ENCODE measurements around the gene CUL2. TPM values are rescaled to one million over a fixed set of nuclear protein-coding genes. Genes with fewer than 3 reads are reported as not detected.

Gene CUL2
- polyA plus RNA-seq, 1 of the 3 experiments (the other 2 are of a cell fraction) = 13.1 TPM

- Histone ChIP-seq H3K9me2 (no peaks in the 10 kb centered on the region), H3K79me2 (ENCODE audit: insufficient read depth) (no peaks in the 10 kb centered on the region), H3K27me3 (ENCODE audit: insufficient read depth) (no peaks in the 10 kb centered on the region), H3K36me3 (replicated peaks in 1 of 2; ENCODE audit: control insufficient read depth in 1 of 2, insufficient read depth in 2 of 2, low read length in 1 of 2) (peaks cover 26 to 52% of the 10 kb centered on the region in 2 experiments), H3K27ac (ENCODE audit: low read depth in 2 of 2, low read length in 1 of 2) (no peak overlapping the region), H4K20me1 (ENCODE audit: insufficient read depth) (no peaks in the 10 kb centered on the region), H2AFZ (ENCODE audit: low read depth) (no peak overlapping the region), H3F3A (replicated peaks; ENCODE audit: insufficient read depth) (peaks cover 7% of the 10 kb centered on the region), H3K4me2 (no peak overlapping the region), H3K9ac (no peak overlapping the region), H3K4me3 (ENCODE audit: low read depth in 2 of 2, low read length in 1 of 2) (no peak overlapping the region), H3K9me3 (no peaks in the 10 kb centered on the region), H3K4me1 (ENCODE audit: control insufficient read depth in 1 of 2, insufficient read depth in 2 of 2, low read depth in 1 of 2, low read length in 1 of 2) (peaks cover 0 to 4% of the 10 kb centered on the region in 2 experiments; a peak in 1 of 4 replicates)
- ChIA-PET CTCF (interaction anchor here (0.6 to 2.6 kb wide), 2 partner anchors 8 to 390 kb away, joined by 3 to 11 read pairs; no protein-coding TSS in a partner anchor), POLR2A (no interaction called here)
- WGBS (ENCODE audit: low lambda C conversion rate) = 95% methylated on average over 8 of the region's 8 CpGs
- TF ChIP-seq MEF2A (IDR thresholded peaks at IDR 0.05; ENCODE audit: borderline replicate concordance, low read depth) (no peak), JUND (IDR thresholded peaks at IDR 0.05) (no peak), USF2 (IDR thresholded peaks at IDR 0.05; ENCODE audit: borderline replicate concordance, low read depth, low read length) (no peak), FOXJ3 (CRISPR knock-in tag; IDR thresholded peaks at IDR 0.05) (no peak), NRF1 (IDR thresholded peaks at IDR 0.05; ENCODE audit: low read depth, low read length) (no peak), GABPA (IDR thresholded peaks at IDR 0.05; ENCODE audit: low read depth) (no peak), EZH2phosphoT487 (IDR thresholded peaks at IDR 0.05; ENCODE audit: borderline replicate concordance, low read depth) (no peak), POLR2AphosphoS5 (IDR thresholded peaks at IDR 0.05; ENCODE audit: low read depth, low read length) (no peak), FOSL2 (IDR thresholded peaks at IDR 0.05; ENCODE audit: borderline replicate concordance, low read depth) (no peak), ELF1 (IDR thresholded peaks at IDR 0.05) (no peak), TCF12 (IDR thresholded peaks at IDR 0.05) (no peak), RXRA (IDR thresholded peaks at IDR 0.05; ENCODE audit: borderline replicate concordance, low read depth) (no peak), RCOR1 (IDR thresholded peaks at IDR 0.05; ENCODE audit: low read length) (no peak), TAF1 (IDR thresholded peaks at IDR 0.05; ENCODE audit: borderline replicate concordance, low read depth, low read length) (no peak), IRF3 (IDR thresholded peaks at IDR 0.05; ENCODE audit: low read depth, low read length) (no peak)
- TF ChIP-seq, protein P1, sequence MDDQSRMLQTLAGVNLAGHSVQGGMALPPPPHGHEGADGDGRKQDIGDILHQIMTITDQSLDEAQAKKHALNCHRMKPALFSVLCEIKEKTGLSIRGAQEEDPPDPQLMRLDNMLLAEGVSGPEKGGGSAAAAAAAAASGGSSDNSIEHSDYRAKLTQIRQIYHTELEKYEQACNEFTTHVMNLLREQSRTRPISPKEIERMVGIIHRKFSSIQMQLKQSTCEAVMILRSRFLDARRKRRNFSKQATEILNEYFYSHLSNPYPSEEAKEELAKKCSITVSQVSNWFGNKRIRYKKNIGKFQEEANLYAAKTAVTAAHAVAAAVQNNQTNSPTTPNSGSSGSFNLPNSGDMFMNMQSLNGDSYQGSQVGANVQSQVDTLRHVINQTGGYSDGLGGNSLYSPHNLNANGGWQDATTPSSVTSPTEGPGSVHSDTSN (IDR thresholded peaks at IDR 0.05) = no peak
- TF ChIP-seq, protein P2, sequence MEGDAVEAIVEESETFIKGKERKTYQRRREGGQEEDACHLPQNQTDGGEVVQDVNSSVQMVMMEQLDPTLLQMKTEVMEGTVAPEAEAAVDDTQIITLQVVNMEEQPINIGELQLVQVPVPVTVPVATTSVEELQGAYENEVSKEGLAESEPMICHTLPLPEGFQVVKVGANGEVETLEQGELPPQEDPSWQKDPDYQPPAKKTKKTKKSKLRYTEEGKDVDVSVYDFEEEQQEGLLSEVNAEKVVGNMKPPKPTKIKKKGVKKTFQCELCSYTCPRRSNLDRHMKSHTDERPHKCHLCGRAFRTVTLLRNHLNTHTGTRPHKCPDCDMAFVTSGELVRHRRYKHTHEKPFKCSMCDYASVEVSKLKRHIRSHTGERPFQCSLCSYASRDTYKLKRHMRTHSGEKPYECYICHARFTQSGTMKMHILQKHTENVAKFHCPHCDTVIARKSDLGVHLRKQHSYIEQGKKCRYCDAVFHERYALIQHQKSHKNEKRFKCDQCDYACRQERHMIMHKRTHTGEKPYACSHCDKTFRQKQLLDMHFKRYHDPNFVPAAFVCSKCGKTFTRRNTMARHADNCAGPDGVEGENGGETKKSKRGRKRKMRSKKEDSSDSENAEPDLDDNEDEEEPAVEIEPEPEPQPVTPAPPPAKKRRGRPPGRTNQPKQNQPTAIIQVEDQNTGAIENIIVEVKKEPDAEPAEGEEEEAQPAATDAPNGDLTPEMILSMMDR (IDR thresholded peaks at IDR 0.05) = no peak
- TF ChIP-seq, protein P3, sequence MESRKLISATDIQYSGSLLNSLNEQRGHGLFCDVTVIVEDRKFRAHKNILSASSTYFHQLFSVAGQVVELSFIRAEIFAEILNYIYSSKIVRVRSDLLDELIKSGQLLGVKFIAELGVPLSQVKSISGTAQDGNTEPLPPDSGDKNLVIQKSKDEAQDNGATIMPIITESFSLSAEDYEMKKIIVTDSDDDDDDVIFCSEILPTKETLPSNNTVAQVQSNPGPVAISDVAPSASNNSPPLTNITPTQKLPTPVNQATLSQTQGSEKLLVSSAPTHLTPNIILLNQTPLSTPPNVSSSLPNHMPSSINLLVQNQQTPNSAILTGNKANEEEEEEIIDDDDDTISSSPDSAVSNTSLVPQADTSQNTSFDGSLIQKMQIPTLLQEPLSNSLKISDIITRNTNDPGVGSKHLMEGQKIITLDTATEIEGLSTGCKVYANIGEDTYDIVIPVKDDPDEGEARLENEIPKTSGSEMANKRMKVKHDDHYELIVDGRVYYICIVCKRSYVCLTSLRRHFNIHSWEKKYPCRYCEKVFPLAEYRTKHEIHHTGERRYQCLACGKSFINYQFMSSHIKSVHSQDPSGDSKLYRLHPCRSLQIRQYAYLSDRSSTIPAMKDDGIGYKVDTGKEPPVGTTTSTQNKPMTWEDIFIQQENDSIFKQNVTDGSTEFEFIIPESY (IDR thresholded peaks at IDR 0.05; ENCODE audit: borderline replicate concordance, low read depth) = no peak
- TF ChIP-seq, protein P4, sequence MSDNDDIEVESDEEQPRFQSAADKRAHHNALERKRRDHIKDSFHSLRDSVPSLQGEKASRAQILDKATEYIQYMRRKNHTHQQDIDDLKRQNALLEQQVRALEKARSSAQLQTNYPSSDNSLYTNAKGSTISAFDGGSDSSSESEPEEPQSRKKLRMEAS (IDR thresholded peaks at IDR 0.05; ENCODE audit: low read depth) = no peak
- no peak for DNase-seq
These were observed 70.8 kb downstream of the CUL2 start for GRCh38 chr10:35019041-35020024.

Data from SK-N-SH (cell line).